ENCODE results near the gene FCN1.

Gene FCN1

DNA sequence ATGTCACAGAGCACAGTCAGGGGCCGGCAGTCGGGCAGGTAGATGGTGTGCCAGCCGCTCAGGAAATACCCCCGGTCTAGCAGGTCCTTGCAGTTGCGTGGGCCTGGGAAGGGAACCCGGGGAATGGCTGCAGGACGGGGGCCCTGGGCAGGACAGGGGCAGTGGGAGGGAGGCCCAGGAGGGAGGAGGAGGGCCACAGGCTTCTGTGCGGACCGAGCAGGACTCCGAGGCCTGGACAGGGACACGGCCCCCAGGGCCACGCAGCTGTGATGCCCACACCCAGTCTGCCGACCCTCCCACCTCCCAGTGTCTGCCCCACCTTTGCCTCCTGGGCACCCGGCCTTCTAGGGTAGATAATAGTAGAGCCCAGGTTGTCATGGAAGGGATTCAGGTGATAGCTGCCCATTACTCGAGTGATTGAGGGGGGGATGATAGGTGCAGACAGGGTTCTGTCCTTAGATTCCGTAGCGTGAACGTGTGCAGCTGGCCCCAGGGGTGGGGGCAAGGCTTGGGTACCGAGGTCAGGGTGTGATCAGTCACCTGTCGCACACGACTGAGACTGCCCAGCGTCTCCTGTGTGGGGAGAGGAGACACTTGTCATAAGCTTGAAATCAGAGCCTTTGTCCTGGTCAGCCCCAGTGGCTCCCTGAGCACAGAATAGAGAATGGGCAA, 4.5 kb downstream of the FCN1 start:
- no peak for ATAC-seq

DNA sequence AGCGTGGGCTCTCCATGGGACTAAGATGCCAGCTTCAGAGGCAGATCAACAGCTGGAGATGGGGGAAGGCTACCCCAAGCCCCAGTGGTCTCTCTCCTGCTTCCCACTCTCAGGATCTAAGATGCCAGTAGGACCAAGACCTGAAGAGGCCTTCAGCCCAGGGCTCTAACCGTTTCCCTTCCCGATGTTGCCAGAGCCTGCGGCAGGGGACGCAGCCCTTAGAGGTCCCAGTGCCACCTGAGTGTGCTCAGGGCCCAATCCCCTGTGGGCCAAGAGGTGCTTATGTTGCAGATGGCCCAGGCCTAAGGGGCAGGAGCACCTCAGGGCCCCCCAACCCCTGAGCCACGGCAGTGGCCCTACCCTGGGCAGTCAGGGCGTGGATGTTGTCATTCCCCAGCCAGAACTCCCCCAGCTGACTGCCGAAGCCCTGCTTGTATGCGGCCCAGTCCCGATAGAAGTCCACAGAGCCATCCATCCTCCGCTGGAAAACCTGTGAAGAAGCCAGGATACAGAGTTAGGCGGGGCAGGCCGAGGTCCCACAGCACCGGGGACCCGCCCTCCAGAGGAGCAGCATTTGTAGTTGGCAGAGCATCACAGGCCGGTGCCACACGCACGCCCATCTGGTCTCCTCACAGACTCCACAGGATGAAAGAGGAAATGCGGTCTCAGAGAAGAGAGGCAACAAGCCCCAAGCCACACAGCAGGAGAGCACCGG, 5.4 kb downstream of the FCN1 start:
- ATAC-seq, result no peak

DNA sequence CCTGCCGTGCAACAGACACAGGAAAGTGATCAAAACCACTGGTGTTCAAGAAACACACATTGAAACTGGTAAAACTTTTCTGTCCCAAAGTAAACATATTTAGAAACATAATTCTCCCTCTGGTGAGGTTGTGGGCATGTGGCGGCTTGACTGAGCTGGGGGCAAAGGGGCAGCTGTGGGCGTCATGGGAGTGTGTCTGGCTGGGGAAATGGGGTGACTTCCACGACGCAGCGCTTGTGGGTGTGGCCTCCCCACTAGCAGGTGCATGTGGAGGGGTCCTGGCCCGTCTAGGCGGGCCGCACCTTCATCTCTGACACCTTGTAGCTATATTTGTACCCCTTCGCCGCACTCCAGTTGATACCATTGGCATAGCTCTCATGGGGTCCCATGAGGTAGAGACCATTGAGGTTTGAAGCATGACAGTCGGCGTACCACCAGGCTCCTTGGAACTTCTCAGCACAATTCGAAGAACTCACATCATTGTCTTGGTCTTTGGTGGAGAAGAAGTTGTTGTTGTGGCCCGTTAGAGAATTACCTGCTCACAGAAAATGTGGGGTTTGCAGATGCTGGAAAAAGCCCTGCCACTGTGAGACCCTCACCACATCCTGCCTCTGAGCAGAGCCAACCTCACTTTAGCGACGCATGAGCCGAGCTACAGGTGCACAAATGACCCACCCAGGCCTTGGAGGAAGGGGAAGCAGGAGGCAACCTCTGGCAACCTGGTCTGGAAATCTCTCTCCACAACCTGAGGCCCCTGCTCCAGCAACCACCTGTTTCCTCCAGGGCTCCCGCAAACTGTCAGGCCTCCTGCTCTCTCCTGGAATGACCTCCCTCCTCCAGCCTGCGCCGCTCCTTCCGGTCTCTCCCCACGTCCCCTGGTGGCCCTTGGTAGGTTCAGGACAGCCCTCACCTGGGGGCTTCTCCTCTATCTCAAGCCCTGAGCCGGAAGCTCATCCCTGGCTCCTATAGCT, 7.9 kb downstream of the FCN1 start:
- no peak for ATAC-seq

DNA sequence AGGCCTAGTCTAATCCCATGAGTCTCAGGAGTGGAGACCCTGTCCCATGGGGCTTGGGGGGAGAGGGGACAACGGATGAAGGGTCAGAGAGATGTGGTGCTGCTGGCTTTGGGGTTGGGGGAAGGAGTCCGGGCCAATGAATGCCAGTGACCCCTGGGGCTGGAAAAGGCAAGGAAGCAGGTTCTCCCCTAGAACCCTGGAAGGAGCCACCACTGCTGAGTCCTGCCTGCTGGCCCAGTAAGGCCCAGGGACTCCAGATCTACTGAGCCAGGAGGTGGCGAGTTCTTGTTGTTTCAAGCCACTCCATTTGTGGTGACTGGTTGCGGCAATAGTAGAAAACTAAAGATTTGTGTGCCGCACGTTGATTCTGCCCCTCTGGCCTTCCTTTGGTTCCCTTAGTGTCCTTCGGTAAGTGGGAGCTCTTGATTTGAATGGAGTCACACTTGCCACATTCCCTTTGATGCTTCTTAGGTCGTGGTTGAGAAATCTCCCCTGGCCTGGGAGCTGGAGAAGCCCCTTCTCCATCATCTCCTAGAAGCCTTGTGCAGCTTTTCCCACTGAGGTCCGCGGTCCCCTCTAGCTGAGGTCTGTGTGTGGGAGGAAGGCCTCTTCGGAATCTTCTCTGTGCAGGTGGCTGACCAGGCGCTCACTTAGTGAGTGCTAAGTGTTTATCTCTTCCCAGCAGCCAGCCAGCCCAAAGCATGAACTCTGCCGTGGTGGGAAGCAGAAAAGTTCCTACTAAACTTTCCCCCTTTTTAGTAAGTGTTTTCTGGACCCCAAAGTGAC, 9.0 kb downstream of the FCN1 start:
- ATAC-seq, result no peak

- no peak for ATAC-seq
Observed at GRCh38 chr9:134902936-134903335, 14.8 kb downstream of the FCN1 start.

DNA sequence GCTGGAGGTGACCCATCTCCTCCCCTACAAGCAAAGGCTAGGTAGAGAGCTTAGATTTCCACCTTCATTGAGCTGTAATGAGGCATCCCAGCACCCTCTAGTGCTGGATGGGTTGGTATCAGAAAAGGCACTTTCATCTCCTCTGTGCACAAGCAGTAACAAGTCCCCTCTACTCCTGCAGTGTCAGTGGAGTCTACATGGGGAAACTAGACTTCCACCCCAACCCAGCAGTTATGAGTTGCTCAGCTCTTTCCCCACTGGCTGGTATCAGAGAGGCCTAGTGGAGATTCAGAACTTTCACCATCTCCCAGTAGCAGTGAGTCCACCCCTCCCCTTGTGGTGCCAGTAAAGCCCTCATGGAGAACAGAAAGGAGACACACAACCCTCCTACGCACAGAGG, 17.9 kb downstream of the FCN1 start:
- no peak for ATAC-seq

DNA sequence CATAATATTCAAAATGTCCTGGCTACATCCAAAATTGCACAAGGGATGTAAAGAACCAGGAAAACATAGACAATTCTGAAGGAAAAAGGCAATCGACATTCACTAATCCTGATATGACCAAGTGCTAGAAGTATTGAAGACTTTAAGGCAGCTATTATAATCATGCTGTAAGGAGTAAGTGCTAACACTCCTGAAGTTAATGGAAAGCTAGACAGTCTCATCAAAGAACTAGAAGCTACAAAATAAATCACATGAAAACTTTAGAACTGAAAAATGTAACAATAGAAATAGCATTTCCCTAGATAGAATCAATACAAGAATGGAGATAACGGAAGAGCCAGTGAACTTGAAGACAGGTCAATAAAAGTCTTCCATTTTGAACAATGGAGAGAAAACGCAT, 18.5 kb downstream of the FCN1 start:
- ATAC-seq, result no peak

DNA sequence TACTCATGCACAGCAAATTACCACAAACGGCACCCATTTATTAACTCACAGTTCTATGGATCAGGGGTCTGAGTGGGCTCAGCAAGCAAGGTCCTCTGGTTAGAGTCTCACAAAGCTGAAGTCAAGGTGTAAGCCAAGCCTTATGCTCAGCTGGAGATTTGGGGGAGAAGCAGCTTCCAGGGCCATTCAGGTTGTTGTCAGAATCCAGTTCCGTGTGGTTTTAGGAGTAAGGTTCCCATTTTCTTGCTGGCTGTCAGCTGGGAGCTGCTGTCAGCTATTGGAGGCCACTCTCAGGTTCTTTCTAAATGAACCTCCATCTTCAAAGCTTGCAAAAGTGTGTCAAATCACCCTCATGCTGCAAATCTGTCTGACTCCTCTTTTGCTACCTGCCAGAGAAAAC, 19.4 kb downstream of the FCN1 start:
- ATAC-seq, result no peak

DNA sequence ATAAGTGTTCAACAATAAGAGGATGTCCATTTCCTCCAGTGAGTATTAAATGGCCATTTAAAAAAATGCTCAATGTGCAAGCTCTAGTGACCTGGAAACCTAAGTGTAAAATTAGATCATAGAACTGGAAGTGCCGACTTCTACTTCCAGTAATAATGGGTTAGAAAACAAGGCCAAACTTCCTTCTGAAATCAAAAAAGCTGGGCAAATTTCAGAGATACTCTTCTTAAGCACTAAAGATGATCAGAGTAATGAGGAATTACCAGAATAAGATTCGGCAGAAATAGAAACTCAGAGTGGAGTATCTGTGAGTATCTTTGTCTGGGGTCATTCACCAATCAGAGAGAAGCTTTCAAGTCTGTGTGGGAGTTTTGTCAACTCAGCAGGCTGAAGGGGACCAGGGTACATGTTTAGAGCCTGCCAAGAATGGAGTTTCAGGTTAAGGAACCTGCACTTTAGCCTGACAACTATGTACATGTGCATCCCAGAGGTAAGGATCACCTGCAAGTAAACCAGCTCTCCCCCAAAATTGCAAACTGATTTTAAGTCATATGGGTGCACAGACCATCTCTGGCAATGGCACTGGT, 20.0 kb downstream of the FCN1 start:
- no peak for ATAC-seq

DNA sequence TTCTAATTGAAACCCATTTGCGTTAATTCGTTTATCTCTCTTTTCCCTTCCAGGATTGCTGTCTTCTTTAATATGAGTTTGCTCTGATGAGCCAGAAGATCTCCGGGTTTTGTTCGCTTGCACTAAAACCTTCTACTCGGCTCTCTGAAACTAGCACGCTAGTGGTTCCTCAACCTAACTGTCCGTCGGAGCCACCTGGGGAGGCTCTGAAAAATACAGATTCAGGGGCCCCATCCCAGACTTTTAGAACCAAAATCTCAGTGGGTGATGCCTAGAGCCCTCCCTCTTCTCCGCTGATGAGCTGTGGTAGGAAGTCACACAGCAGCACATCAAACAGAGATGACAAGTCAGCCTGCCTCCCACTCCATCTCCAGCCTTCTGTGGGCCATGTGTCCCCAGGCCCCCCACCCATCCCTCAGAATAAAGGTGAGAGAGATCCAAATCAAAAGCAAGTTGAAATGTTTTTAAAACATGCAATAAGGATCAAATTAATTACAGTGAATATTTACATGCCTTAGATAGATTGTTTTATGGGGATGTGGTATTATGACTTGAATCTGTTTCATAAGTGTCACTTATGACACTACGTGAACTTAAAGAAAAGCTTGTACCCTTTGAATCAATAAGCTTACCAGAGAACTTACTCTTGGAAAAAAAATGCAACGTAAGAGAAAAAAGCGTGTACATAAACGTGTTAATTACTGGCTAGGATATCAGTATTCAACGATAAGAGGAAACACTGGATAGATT, 20.7 kb downstream of the FCN1 start:
- no peak for ATAC-seq

DNA sequence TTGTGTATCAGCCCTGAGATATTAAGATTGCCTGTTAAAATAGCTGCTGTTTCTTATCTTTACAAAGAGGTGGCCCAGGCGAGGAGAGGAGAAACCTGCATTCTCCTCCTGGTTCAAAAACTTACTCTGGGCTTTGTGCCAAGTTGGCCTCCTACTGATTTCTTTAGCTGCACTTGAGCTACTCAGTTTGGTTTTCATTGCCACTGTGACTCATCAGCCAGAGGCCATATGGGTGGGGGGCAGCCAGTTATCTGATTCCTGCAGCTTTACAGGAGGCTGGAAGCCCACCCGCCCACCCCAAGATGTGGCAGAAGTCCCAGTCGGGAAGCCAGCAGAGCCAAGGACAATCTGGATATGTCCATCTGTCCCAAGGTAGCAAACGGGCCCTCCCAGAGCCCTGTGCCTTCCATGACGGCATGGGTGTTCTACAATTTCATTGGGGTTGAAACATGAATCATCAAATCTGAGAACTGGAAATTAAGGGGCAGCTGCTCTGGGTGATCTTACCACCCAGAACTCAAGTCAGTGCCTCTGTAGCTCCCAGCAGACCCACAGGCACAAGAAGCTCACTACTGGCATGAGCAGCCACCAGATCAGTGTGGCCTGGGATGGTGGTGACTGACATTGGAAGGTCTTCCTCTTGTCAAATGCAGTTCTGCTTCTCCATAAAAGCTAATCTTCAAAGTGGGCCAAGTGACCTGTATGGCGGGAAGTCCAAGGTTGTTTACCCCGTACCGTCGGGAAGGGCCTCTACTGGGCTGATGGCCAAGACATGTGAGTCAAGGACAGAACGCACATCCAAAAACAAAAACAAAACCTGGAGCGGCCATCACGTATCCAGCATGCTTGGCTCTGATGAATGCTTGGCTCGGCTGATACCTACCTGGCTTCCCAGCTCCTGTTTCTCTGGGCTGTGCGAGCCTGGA, 21.5 kb downstream of the FCN1 start:
- no peak for ATAC-seq

GRCh38 chr9:134895567-134895907, 22.2 kb downstream of the FCN1 start:
- ATAC-seq, result no peak

DNA sequence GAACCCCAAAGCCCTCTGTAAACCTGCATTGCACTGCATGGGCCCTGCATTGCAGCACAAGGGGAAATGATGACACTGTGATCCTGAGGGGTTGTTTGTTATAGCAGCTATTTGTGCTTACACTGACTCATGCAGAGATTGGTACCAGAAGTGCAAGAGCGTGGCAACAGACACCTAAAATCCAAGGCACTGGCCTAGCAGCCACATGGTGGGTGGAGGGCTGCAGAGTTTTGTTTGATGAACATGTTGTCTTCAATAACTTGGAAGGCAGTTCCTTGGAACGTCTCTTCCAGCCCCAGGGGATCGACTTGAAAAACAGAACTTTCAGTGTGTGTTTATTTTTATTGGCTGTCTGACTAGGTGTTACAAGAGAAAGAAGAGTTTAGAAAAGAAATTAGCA, 22.6 kb downstream of the FCN1 start:
- no peak for ATAC-seq

GRCh38 chr9:134894136-134894860, 23.4 kb downstream of the FCN1 start:
- no peak for ATAC-seq

DNA sequence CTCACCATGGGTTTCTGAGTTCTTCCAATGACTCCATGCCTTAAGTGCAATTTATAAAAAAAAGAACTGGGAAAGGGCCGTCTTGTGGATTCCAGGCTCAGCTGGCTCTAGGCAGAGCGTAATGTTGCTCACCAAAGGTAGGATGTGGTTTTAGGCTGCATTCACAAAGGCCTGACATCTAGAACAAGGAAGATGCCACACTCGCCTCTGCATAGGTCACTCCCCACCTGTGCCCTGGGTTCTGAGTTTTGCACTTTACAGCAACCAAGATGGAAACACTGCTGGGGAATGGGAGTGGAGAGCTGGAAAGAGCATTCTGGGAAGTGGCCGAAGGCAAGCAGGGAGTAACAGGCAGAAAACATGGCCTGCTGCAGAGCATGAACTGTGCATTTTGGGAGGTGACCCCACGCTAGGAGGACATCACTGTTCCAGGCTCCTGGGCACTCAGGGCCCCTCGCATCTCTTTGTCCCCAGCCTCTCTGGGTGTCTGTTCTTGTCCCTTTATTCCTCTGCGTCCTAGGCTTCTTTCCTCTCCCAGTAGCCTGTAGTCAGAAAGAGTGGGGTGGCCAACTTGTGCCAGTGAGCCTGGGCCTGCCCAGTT, 24.8 kb downstream of the FCN1 start:
- no peak for ATAC-seq

- ATAC-seq, result no peak
Observed at GRCh38 chr9:134892221-134892620, 25.5 kb downstream of the FCN1 start.

GRCh38 chr9:134891713-134892112, 26.0 kb downstream of the FCN1 start:
- ATAC-seq, result no peak

GRCh38 chr9:134891053-134891452, 26.7 kb downstream of the FCN1 start:
- no peak for ATAC-seq

DNA sequence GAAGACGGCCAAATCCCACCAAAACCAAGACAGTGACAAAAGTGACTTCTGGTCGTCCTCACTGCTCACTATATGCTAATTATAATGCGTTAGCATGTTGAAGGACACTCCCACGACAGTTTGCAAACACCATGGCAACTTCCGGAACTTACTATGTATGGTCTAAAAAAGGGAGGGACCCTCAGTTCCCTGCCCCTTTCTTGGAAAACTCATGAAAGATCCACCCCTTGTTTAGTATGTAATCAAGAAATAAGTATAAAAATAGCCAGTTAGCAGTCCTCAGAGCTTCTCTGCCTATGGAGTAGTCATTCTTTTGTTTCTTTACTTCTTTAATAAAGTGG, 27.6 kb downstream of the FCN1 start:
- ATAC-seq, result no peak

Data from activated CD4-positive, CD25-positive, alpha-beta regulatory T cell treated with anti-CD3 and anti-CD28 coated beads, Interleukin-2, amount 50 U/mL, for 24 hours (primary cell).